ENCODE data around the gene GPR78.

The GPR78 gene

GRCh38 chr4:8586671-8587468 lies 6.7 kb downstream of the GPR78 start:
- no peak for DNase-seq (ENCODE audit: low read depth)

GRCh38 chr4:8587469-8588195 lies 7.4 kb downstream of the GPR78 start:
- no peak for DNase-seq (ENCODE audit: low read depth)

- DNase-seq (ENCODE audit: low read depth), result no peak
These were observed 7.9 kb downstream of the GPR78 start for GRCh38 chr4:8588196-8588470.

GRCh38 chr4:8589336-8589735 lies 9.1 kb downstream of the GPR78 start:
- no peak for DNase-seq (ENCODE audit: low read depth)

GRCh38 chr4:8589823-8590545 lies 9.8 kb downstream of the GPR78 start:
- DNase-seq (ENCODE audit: low read depth), result no peak

GRCh38 chr4:8590546-8590880 lies 10.3 kb downstream of the GPR78 start:
- no peak for DNase-seq (ENCODE audit: low read depth)

- DNase-seq (ENCODE audit: low read depth), result no peak
These were observed 10.9 kb downstream of the GPR78 start for GRCh38 chr4:8591114-8591513.

GRCh38 chr4:8591626-8592365 lies 11.6 kb downstream of the GPR78 start:
- no peak for DNase-seq (ENCODE audit: low read depth)

- DNase-seq (ENCODE audit: low read depth), result no peak
These were observed 12.4 kb downstream of the GPR78 start, which contains the start of gene CPZ for GRCh38 chr4:8592366-8593263. CPZ (plus strand) TSS chr4:8592765; CDS start chr4:8592834, 69 bp downstream.

GRCh38 chr4:8593264-8594096 lies 13.3 kb downstream of the GPR78 start:
- DNase-seq (ENCODE audit: low read depth), result no peak

GRCh38 chr4:8594097-8595038 lies 14.2 kb downstream of the GPR78 start:
- no peak for DNase-seq (ENCODE audit: low read depth)

- DNase-seq (ENCODE audit: low read depth), result no peak
These were observed 15.3 kb downstream of the GPR78 start for GRCh38 chr4:8595237-8596087.

GRCh38 chr4:8596891-8597290 lies 16.7 kb downstream of the GPR78 start:
- DNase-seq (ENCODE audit: low read depth), result no peak

GRCh38 chr4:8597319-8597718 lies 17.1 kb downstream of the GPR78 start:
- DNase-seq (ENCODE audit: low read depth), result no peak

GRCh38 chr4:8597791-8598190 lies 17.6 kb downstream of the GPR78 start:
- DNase-seq (ENCODE audit: low read depth), result no peak

- no peak for DNase-seq (ENCODE audit: low read depth)
These were observed 18.3 kb downstream of the GPR78 start for GRCh38 chr4:8598391-8599090.

- DNase-seq (ENCODE audit: low read depth), result no peak
These were observed 18.9 kb downstream of the GPR78 start for GRCh38 chr4:8599091-8599460.

GRCh38 chr4:8599657-8600056 lies 19.5 kb downstream of the GPR78 start:
- no peak for DNase-seq (ENCODE audit: low read depth)

All from stimulated activated CD8-positive, alpha-beta memory T cell treated with anti-CD3 and anti-CD28 coated beads, Interleukin-4, amount 100 ng/mL, for 24 hours (primary cell).